GM18508 (cell line): ENCODE results near the gene PLA2G2E.
"Not testable (repeated sequence)": the region's sequence is repeated elsewhere in the genome, so short reads cannot be mapped to it uniquely, and the experiment has no call there.

Experiments
- ATAC-seq: cut with Tn5 transposase; IDR thresholded peaks from one replicate; pipeline ENCODE4 v1.9.1; 2021; ENCODE audit warnings: moderate number of reproducible peaks; ENCODE audit not compliant: insufficient read depth, unreplicated experiment

PLA2G2E gene

DNA sequence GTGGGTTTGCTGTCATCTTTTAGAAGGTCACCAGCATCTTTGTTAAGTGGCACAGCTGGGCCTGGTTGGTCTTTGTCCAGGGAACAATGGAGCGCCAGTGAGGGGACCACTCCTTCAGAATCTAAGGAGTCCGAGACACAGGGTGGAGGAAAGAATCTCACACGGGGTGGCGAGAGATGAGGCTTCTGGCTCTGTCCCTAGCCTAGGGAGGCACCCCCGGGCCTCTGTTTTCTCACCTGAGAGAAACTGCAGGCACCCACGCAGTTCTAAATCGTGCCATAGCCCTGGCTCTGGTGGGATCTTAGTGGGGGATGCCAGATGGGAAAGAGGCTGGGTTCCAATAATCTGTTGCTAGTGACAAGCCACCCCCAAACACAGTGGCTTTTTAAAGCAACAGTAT is 10.9 kb upstream of the PLA2G2E start:
- ATAC-seq, result no peak

DNA sequence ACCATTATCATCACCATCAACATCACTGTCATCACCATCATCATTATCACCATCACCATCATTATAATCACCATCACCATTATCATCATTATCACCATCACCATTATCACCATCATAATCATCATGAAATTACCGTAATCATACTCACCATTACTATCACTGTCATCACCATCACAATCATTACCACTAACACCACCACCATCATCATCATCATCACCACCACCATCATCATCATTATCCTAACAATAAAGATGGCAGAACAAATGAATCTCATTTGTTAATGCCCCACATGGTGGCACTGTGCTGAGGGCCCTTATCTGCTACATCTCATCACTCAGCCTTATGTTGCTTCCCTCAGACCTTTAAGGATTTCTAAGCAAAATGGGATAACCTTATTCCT is 9.4 kb upstream of the PLA2G2E start:
- ATAC-seq, result no peak

DNA sequence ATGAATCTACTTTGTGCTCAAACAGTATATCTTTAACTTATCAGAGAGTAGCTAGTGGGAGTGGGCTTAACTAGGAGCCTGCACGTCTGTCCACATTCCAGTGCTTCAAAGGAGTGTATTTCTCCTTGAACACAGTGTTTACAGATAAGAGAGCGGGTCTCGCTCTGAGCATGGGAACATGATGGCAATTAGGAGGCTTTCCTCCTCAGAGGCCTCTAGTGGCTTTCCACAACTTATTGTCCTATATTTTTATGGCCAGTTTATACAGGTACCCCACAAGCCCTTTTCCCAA is 3.7 kb upstream of the PLA2G2E start:
- not testable (repeated sequence) for ATAC-seq

DNA sequence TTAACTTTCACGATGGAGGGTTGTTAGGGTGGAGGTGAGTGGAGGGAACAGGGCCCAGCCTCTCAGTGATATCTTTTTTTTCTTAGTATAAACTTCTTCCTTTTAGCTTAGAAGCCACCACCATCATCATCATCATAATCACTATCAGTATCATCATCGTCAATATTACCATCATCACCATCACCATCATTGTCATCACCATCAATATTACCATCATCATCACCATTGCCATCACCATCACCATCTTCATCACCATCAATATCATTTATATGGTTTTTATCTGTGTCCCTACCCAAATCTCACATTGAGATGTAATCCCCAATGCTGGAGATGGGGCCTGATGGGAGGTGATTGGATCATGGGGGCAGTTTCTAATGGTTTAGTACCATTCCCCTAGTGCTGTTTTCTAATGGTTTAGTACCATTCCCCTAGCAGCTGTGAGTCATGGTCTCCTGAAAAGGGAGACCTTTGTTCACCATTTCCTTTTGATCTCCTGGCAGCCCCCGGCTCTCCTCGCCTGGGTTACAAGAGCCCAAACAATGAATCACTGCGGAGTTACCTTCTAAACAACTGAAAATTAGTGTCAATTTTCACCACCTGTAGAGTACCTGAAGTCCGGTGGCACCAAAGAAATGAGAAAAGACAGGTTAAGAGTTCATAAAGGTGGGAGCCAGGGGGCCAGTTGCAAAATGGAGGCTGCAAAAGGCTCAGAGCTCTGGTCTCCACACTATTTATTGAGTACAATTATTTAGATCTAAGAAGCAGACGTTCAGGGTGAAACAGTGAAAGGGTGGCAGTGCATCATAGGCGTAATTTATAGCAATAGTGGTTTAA is 3.1 kb upstream of the PLA2G2E start:
- ATAC-seq, result no peak

DNA sequence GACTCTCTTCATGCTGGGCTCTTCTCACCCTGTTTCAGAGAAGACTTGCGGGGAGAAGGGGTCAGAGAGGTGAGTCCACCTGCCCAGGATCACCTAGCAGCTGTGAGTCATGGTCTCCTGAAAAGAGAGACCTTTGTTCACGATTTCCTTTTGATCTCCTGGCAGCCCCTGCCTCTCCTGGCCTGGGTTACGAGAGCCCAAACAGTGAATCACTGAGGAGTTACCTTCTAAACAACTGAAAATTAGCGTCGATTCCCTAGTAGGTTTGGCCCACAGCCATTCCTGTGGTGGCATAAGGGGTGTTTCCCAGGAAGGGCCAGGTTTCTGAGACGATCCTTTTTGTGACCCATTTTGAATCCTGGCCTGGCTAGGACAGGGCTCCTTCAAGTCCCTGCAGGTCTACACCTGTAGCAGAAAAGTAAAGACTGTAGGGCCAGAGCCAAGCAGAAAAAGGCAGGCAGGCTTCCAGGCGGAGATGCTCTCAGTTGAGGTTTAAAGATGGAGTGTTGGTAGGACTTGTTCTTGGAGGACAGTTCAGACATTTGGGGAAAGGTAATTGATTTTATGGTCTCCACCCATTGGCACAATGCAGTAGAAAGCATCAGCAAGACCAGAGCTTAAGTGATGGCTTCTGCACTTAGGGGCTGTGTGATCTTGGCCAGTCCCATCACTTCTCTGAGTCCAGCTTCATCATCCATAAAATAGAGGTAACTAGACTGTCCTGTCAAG is 2.1 kb upstream of the PLA2G2E start:
- no peak for ATAC-seq

DNA sequence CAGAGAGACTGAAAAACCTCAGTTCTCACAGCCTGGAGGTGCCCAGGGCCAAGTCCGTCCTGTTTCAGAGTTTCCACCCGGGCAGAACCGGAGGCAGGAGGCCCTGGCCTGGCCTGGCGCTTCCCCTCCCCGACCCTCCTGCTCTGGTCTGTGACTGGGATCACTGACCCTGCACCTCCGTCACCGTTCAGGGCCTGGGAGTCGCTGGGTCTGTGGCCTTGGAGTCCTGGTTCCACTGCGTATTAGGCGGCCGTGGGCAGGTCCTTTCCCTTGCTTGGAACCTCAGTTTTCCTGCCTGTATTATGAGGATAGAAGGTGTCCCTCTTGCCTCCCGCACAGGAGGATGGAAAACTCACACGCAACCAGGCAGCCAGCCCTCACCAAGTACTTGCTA is 533 bp upstream of the PLA2G2E start:
- ATAC-seq, result no peak

DNA sequence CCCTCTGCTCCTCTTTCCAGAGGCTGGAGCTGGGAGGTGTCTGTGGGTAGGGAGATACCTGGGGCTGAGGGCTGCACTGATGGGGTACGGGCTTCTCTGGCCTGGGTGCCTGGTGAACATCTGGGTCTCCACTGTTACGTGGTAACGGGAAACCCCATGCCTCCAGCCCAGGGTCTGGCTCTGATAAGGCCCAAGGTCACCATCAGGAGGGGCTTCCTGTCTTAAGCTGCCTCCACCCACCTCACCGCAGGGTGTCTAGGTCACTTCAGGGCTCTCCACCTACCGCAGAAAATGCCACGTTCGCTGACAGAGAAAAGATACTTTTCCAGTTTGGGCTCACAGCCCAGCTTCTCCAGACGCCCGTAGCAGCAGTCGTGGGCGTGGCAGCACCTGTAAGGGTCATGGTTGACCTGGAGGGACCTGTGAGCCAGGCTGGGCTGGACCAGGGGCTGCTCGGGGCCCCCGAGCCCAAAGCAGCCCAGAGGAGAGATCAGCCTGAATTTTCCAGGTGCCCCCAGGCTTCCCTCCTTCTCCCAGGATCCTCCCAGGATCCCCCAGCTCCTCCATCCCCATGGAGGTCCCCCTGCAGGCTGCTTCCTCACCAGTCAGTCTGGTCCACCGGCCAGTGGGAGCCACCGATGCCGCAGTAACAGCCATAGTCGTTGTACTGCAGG is 1.3 kb downstream of the PLA2G2E start:
- no peak for ATAC-seq

DNA sequence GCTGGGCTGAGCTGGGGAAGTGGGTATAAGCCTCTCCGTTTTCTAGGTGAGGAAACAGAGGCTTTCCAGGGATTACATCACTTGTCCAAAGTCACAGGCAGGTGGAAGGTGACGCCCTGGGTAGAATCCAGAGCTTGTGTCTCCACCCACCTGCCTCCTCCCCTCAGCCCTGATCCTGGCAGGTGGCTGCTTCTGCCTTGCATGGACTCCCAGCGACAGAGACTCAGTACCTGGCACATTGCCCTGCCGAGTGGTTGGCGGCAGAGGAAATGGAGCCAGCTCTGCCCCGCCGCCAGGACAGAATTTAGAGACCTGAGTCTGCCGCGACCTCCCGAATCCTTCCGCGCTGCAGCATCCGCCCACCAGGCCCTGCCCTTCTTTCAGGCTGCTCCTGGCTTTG is 2.1 kb downstream of the PLA2G2E start:
- no peak for ATAC-seq

DNA sequence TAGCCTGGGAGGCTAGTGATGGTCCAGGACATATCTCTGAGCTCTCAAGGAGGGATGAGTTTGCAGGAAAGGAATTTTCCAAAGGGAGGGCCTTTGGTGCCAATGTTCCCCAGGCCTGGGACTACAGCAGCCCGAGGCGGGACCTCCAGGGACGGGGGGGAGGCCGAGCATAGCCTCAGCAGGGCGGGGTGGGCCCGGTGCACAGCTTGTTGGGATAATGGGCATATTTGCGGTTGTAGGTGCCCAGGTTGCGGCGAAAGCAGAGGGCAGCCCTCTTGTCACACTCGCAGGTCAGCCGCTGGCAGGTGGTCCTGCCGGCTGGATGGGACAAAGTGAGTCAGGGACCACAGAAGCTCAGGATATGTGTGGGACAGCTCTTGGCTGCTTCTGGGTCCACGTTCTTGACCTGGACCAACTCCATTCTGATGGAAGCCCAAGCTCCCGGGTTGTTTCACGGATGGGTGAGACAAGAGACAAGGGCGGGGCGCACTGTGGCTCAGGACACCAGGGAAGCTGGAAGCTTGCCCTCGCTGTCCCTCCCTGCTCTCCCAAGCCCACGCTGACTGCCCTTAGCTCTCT is 3.2 kb downstream of the PLA2G2E start:
- no peak for ATAC-seq

DNA sequence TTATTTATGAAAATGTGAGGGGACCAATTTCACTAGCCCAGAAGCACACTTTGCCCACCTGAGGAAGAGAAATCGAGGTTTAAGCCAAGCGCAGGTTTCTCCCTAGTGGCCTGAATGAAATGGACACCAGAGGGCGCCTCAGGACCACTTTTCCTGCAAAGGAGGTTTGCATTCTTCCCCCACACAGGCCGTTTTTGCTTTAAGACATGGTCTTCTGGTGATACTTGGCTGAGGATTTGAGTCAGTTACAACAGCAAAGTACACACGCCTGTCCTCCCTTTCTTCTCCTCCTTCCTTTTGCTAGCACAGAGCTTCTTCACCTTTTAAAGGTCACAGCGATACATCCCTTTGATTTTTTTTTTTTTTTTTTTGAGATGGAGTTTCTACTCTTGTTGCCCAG is 5.4 kb downstream of the PLA2G2E start:
- ATAC-seq, result no peak

DNA sequence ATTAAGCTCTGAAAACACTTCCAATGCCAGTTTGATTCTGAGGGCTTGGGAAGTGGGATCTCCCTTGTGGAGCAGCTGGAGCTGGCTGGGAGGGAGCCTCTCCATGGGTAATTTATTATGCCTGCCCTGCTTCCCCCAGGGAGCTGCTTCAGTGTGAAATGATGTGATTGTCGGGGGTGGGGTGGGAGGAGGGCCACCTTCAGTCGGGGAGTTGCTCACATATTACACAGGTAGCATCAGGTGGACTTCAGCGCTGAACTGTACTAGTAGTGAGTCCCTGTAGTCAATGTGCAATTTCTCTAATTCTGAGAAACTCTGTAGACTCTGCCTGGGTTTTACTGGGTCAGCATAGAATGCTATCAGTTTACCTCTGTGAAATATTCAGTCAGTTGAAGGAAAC is 12.8 kb downstream of the PLA2G2E start:
- no peak for ATAC-seq

DNA sequence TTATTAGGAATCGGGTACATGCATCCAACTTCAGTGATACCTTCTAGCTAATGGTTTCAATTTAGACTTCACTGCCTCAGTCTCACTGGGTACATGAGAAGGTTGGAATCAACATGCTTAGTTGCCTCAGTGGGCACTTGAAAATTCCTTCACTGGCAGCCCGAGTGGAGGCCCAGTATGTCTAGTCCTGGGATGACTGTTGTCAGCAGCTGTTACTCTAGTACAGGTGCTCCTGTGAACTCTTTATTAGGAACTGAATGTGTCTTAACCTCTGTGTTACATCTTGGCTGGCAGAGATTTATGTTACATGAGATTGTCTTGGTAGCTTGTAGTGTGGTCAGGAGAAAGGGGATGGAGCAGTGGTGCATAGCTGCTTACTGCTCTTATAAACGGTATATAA is 13.4 kb downstream of the PLA2G2E start:
- ATAC-seq, result no peak

DNA sequence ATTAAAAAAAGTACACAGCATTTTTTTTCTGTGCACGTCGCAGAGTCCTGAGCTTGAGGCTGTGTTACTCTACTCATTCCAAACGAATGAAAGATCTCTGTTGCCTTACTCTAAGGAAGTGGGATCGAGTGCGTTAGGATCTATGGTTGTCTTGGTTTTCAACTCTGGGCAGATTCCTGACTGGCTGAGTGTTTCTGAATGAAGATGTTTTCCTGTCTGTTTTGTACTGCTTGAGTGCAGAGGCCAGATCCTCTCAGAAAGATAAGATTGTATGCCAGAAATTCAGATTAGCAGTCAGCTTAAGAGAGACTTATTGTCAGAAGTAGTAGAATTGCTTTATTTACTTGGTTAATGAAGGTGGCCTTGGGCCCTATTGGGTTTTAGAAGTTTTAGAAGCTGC is 14.0 kb downstream of the PLA2G2E start:
- ATAC-seq, result no peak

DNA sequence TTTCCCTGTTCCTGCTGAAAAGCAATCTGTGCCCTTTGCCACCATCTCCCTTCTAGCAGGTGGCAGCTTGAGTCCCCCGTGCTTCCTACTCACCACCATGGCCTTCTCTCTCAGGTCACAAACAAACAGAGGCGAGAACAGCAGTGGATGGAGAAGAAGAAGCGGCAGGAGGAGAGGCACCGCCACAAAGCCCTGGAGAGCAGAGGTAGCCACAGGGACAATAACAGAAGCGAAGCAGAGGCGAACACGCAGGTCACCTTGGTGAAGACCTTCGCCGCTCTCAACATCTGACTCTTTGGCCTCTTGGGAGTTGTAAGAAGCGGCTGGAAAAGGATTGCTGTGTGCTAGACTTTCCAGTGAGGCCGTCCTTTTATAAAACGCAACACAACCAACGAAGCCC is 16.0 kb downstream of the PLA2G2E start:
- no peak for ATAC-seq

DNA sequence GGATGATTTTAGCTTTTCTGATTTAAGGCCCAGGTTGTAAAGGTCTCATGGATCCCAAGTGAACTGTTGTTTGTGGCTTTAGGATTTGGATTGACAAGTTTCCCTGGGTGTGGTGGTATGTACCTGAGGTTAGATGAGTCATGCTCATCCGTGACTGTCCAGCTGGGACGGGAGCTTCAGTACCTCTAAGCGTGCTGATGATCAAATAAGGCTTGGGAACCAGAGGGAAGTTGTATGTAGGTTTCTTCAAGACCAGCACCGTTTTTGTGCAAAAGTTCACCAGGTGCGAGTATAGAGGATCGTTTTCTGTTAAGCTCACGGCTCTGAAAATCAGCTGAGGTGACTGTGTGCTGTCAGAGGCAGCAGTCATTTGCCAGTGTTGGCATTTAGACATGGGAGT is 19.8 kb downstream of the PLA2G2E start:
- ATAC-seq, result no peak

DNA sequence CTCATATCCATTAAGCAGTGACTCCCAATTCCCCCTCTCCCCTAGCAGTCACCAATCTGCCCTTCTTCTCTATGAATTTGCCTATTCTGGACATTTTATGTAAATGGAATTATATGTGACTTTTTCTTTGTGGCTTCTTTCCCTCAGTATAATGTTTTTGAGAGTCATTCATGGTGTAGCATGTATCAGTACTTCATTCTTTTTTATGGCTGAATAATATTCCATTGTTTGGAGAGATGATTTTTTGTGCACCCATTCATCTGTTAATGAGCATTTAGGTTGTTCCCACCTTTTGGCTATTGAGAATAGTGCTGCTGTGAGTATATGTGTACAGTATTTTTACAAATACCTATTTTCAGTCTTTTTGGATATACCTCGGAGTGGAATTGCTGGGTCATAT is 21.8 kb downstream of the PLA2G2E start:
- ATAC-seq, result no peak

DNA sequence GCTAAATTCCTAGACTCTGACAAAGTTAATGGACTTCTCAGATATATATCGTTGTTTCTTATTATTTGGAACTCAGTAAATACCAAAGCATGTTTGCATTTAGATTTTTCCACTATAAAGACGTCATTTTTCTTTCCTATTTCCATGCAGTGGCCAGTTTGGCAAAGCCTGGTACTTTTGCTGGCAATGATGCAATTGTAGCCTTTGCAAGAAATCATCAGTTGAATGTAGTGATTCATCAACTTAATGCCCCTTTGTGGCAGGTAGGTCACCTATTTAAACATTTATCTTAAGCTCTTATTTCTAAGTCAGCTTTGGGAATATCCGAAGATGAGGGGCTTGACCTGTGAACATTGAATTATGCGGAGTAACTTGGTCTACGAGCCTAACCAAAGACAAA is 29.2 kb downstream of the PLA2G2E start:
- no peak for ATAC-seq

DNA sequence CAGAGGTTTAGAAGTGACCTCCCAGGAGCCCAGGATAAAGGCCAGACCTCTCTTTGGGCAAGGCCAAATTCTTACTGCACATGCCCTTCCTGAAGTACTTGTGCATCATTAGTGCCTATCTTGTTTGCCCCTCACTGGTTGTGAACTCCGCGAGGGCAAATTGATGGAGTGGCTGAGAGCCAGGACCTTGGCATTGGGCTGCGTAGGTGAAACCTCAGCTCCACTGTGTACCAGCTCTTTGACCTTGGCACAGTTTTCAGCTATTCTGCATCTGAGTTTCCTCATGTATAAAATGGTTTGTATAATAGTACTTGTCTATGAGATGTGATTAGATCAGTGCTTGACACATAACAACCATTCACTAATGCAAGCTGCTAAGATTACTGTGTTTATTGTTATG is 29.7 kb downstream of the PLA2G2E start:
- no peak for ATAC-seq

DNA sequence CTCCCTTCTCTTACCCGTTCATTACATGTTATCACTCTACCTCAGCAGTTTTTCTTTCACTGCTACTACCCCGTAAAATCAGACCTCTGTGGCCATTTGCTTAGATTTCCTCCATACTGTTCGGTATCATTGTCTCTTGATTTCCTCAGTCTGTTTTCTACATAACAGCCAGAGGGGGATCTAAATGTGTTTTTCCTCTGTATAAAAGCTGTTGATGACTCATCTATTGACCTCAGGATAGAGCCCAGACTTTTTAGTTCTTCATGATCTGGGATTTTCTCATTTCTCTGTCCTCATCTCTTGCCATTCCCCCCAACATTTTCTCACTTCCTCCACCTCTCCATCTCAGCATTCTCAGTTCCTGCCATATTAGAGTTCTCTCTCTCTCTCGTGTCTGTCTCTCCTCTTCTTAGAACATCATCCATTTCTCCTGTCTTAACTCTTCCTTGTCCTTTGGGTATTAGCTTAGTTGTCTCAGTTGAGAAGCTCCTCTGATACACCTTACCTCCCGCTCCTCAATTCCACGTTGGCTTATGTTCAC is 30.7 kb downstream of the PLA2G2E start:
- ATAC-seq, result no peak

DNA sequence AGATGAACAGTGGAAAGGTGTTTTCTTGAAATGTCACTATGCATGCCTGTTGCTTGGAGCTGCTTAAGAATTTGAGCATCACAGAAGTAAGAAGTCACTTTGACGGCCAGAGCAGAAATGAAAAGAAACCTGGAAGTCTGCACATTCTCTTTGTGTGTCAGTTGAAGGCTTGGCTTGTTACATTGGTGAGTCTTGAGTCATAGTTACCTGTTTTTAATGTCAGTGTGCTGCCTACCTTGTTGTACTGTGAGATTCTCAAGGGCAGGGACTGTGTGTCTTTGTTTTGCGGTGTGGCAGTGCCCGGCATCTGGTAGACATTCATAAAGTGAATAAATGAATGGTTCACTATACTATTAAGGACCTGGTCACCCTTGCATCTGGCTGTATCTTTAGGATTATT is 31.3 kb downstream of the PLA2G2E start:
- no peak for ATAC-seq

DNA sequence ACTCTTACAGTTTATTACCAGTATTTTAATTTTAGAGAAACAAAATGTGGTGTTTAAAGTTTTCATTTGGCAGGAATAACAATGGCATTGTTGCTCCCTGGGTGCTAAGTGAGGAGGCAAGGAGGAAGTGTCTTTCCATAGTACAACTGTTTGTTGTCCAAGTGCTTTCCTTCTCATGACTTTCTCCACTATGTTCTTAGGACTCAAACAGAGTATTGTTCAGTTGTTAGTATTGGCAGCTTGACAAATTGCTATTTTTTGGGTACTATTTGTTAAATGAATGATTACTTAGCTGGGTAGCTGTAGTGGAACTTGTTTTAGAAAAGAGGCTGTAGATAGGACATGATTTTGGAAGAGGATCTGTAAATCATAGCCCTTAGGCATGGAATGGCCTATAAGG is 33.8 kb downstream of the PLA2G2E start:
- ATAC-seq, result no peak
